GM12872 (cell line): ENCODE data around the gene ACVR1B.

Source experiments
- CTCF ChIP-seq: IDR thresholded peaks from 3 replicates; pipeline ENCODE4 v1.5.1; 2011; ENCODE audit warnings: low read depth, mild to moderate bottlenecking, low read length, moderate library complexity; ENCODE audit not compliant: insufficient read depth

Gene ACVR1B

GRCh38 chr12:52033446-52034140 lies 82.1 kb downstream of the ACVR1B start:
- TF ChIP-seq CTCF: no peak

GRCh38 chr12:52035190-52035589 lies 83.7 kb downstream of the ACVR1B start:
- TF ChIP-seq CTCF: no peak

- no peak for TF ChIP-seq CTCF
These were observed 84.4 kb downstream of the ACVR1B start for GRCh38 chr12:52035926-52036325.

GRCh38 chr12:52036587-52037171 lies 85.2 kb downstream of the ACVR1B start:
- TF ChIP-seq CTCF: no peak

- 0 out of 3 replicates have a peak, but pooled peaks have one; percentile 19 for TF ChIP-seq CTCF
These were observed 85.9 kb downstream of the ACVR1B start for GRCh38 chr12:52037248-52037861.

- TF ChIP-seq CTCF: no peak
These were observed 86.9 kb downstream of the ACVR1B start for GRCh38 chr12:52038447-52038846.

- TF ChIP-seq CTCF: no peak
These were observed 89.5 kb downstream of the ACVR1B start for GRCh38 chr12:52041035-52041434.
